Testis (tissue), 2 donors: ENCODE results near the gene KANK3.

ENCODE experiments used
- POLR2A ChIP-seq: fragments of 450-650 bp; IDR thresholded peaks from one replicate; pipeline ENCODE4 v1.6.1; 2017; ENCODE audit warnings: antibody characterized with exemption, mild to moderate bottlenecking, moderate library complexity
- TF ChIP-seq, protein P1 (sequence below), 3 experiments: fragments of 450-650 bp in 2 of 3; fragments of 200-600 bp in 1 of 3; sonication (generic) in 1 of 3; IDR thresholded peaks; one replicate each; pipeline ENCODE4 v1.5.1; 2016 to 2019; ENCODE audit warnings: antibody characterized with exemption in 3 of 3, mild to moderate bottlenecking in 2 of 3, moderate library complexity in 1 of 3

DNA sequence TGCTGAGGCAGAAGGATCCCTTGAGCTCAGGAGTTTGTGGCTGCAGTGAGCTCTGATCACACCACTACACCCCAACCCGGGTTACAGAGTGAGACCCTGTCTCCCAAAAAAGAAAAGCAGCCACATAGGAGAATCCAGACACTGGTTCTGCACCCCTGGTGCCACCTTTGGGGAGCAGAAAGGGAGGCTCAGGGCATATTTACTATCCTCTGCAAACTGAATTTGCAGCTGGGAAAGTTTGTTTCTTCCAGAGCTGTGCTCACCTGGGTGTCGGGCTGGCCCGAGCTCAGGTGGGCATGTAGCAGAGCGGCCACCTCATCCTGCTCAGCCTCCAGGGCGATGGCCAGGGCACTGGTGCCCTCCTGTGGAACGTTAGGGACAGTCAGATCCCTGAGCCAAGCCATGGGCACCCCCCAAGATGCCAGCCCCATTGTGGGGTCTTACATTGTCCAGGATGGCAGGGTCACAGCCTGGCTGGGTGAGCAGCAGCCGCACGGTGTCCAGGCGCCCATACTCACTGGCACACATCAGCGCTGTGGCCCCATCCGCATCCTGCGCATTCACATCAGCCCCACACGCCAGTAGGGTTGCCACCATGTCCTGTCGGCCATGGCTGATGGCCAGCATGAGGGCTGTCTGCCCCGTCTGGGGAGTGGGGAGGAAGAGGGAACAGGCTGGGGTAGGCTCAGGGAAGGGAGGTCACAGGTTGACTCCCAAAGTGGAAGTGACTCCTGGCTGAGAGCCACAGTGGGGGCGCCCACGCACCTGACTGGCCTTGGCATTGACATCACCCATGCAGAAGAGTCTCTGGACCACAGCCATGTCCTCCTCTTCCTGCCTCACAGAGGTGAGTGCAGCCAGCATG, 18.6 kb downstream of the KANK3 start:
- TF ChIP-seq, protein P1, sequence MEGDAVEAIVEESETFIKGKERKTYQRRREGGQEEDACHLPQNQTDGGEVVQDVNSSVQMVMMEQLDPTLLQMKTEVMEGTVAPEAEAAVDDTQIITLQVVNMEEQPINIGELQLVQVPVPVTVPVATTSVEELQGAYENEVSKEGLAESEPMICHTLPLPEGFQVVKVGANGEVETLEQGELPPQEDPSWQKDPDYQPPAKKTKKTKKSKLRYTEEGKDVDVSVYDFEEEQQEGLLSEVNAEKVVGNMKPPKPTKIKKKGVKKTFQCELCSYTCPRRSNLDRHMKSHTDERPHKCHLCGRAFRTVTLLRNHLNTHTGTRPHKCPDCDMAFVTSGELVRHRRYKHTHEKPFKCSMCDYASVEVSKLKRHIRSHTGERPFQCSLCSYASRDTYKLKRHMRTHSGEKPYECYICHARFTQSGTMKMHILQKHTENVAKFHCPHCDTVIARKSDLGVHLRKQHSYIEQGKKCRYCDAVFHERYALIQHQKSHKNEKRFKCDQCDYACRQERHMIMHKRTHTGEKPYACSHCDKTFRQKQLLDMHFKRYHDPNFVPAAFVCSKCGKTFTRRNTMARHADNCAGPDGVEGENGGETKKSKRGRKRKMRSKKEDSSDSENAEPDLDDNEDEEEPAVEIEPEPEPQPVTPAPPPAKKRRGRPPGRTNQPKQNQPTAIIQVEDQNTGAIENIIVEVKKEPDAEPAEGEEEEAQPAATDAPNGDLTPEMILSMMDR (IDR thresholded peaks at IDR 0.05), result no peak
- TF ChIP-seq POLR2A, result no peak
